GM12878 (cell line): Measurements from ENCODE around the gene NUP85. TPM values are rescaled to one million over a fixed set of nuclear protein-coding genes. Genes with fewer than 3 reads are reported as not detected.

Source experiments
- ATAC-seq: fragments of 200-7000 bp; cut with Tn5 transposase; 3 replicates; pipeline ENCODE4 v1.9.1; 2020; ENCODE audit warnings: mild to moderate bottlenecking, moderate library complexity
- BruUV-seq: library from RNA; stranded (reverse); fragments of 400-500 nt; replicated peaks from 2 replicates; lab custom pipeline; 2021; lab: Mats Ljungman, UMichigan
- CTCF ChIA-PET: fragments of 300-600 bp; sonication (Branson Sonifier 250); formaldehyde crosslinking; extraction: SDS; loops from one replicate; lab custom pipeline; 2021; ENCODE audit warnings: inconsistent platforms; lab: Yijun Ruan, JAX
- POLR2A ChIA-PET: fragments of 350-600 bp; formaldehyde crosslinking; extraction: SDS; loops from one replicate; lab custom pipeline; 2021; ENCODE audit warnings: inconsistent platforms; lab: Charles Lee
- RAD21 ChIA-PET: fragments of 300-600 bp; sonication (Branson Sonifier 250); formaldehyde crosslinking; loops from one replicate; lab custom pipeline; 2023; ENCODE audit warnings: antibody characterized with exemption; ENCODE audit not compliant: unreplicated experiment; lab: Charles Lee
- SMC1A ChIA-PET: fragments of 300-600 bp; sonication (Branson Sonifier 250); formaldehyde crosslinking; loops from one replicate; lab custom pipeline; 2023; ENCODE audit not compliant: unreplicated experiment, uncharacterized antibody; lab: Charles Lee
- DNase-seq: peaks from one replicate; pipeline ENCODE4 v3.0.0-alpha.2; 2011; ENCODE audit warnings: low read depth, low spot score
- FAIRE-seq: peaks from 3 replicates; lab custom pipeline; 2011; peaks lifted over from hg19 to GRCh38; lab: Jason Lieb, UNC
- H2AFZ ChIP-seq: 2 replicates; pipeline ENCODE4 v1.6.0; 2011; ENCODE audit warnings: low read depth, low read length, control low read depth; ENCODE audit not compliant: control insufficient read depth
- H3K27ac ChIP-seq: 2 replicates; pipeline ENCODE4 v1.5.1; 2011; ENCODE audit warnings: control low read depth; ENCODE audit not compliant: control insufficient read depth, insufficient read depth
- H3K27me3 ChIP-seq, 2 experiments: replicated peaks in 1 of 2; 2 replicates each; pipeline versions ENCODE4 v1.6.0 to v1.6.1; 2011; ENCODE audit warnings: low read length in 1 of 2; ENCODE audit not compliant: control insufficient read depth in 2 of 2, insufficient read depth in 2 of 2
- H3K36me3 ChIP-seq, 2 experiments: 2 replicates each; pipeline ENCODE4 v1.5.1; 2011; ENCODE audit warnings: low read length in 1 of 2; ENCODE audit not compliant: control insufficient read depth in 2 of 2, insufficient read depth in 2 of 2
- H3K4me1 ChIP-seq: 2 replicates; pipeline ENCODE4 v1.6.1; 2011; ENCODE audit warnings: mild to moderate bottlenecking, low read length, moderate library complexity, mixed read lengths; ENCODE audit not compliant: control insufficient read depth, insufficient read depth
- H3K4me2 ChIP-seq: 2 replicates; pipeline ENCODE4 v1.6.0; 2011; ENCODE audit warnings: control low read depth; ENCODE audit not compliant: control insufficient read depth, insufficient read depth
- H3K4me3 ChIP-seq: fragments of 200-600 bp; sonication (generic); 2 replicates; pipeline ENCODE4 v1.5.1; 2016
- H3K79me2 ChIP-seq: 2 replicates; pipeline ENCODE4 v1.6.0; 2011; ENCODE audit warnings: low read length; ENCODE audit not compliant: control insufficient read depth, insufficient read depth
- H3K9ac ChIP-seq: 2 replicates; pipeline ENCODE4 v1.8.0; 2011; ENCODE audit warnings: low read length, control low read depth, mixed read lengths; ENCODE audit not compliant: control insufficient read depth, insufficient read depth
- H3K9me3 ChIP-seq: replicated peaks from 3 replicates; pipeline ENCODE4 v1.5.1; 2011; ENCODE audit warnings: mild to moderate bottlenecking, low read length; ENCODE audit not compliant: control insufficient read depth, insufficient read depth
- H4K20me1 ChIP-seq: 2 replicates; pipeline ENCODE4 v1.6.0; 2011; ENCODE audit not compliant: control insufficient read depth, insufficient read depth
- IRF4 ChIP-seq: IDR thresholded peaks from 2 replicates; pipeline ENCODE4 v1.6.1; 2011; ENCODE audit warnings: low read depth, low read length
- STAT1 ChIP-seq: fragments of 450-650 bp; conservative IDR thresholded peaks from 2 replicates; pipeline ENCODE4 v1.6.1; 2014; ENCODE audit warnings: antibody characterized with exemption, mild to moderate bottlenecking
- ZSCAN29 ChIP-seq: fragments of 450-650 bp; IDR thresholded peaks from 2 replicates; pipeline ENCODE4 v1.6.1; 2017; ENCODE audit warnings: mild to moderate bottlenecking, moderate library complexity
- WGBS: methylation state at CpG from one replicate; pipeline ENCODE4 v1.1.6; 2016; ENCODE audit warnings: low lambda C conversion rate; ENCODE audit not compliant: insufficient replicate concordance, insufficient coverage; ENCODE audit errors: missing lambda C conversion rate; 5-methylcytosine and 5-hydroxymethylcytosine counted together
- in situ Hi-C: fragments of 300-500 bp; cut with MboI; formaldehyde crosslinking; loops from 9 replicates; pipeline ENCODE4 v1.14.3; 2018; ENCODE audit warnings: mixed read lengths
- intact Hi-C: fragments of 100-400 bp; cut with micrococcal nuclease; formaldehyde crosslinking; loops from one replicate; pipeline ENCODE4 v1.14.2; 2022; ENCODE audit not compliant: unreplicated experiment
- polyA plus RNA-seq, 11 experiments: library from polyadenylated mRNA; depleted of rRNA in 4 of 11; unstranded in 6 of 11; stranded (reverse) in 5 of 11; fragments of >200 nt; fragmentation: Nextera tagmentation in 4 of 11; fragmentation: Illumina TruSeq in 1 of 11; extraction: Ambion mirVana in 4 of 11; extraction: Trizol in 1 of 11; gene quantifications; 1 replicate in 1 of 11; 2 replicates in 10 of 11; pipeline versions ENCODE4 v1.2.1 to v1.2.3, GENCODE V29; 2011 to 2016; ENCODE audit warnings: inconsistent platforms in 2 of 11, missing spikeins in 2 of 11, low read depth in 1 of 11
- total RNA-seq, 4 experiments: library from RNA; depleted of rRNA in 3 of 4; stranded (reverse); fragments of >200 nt in 3 of 4; fragmentation: Illumina TruSeq in 1 of 4; extraction: Trizol in 1 of 4; gene quantifications; 2 replicates each; pipeline versions ENCODE4 v1.2.1 to v1.2.3, GENCODE V29; 2013 to 2021
- TF ChIP-seq, protein P1 (sequence below): fragments of 450-650 bp; IDR thresholded peaks from 2 replicates; pipeline ENCODE4 v1.6.1; 2018; ENCODE audit warnings: borderline replicate concordance, mild to moderate bottlenecking; ENCODE audit not compliant: partially characterized antibody
- TF ChIP-seq, protein P2 (sequence below): fragments of 450-650 bp; IDR thresholded peaks from 2 replicates; pipeline ENCODE4 v1.6.1; 2016; ENCODE audit warnings: mild to moderate bottlenecking, moderate library complexity, borderline replicate concordance

The NUP85 gene
- total and polyA plus RNA-seq, 10 of the 15 experiments (the other 5 are each of a cell fraction or from before 2014, with no cell fraction given) = 54.0 to 135 (median 95.4) TPM

DNA sequence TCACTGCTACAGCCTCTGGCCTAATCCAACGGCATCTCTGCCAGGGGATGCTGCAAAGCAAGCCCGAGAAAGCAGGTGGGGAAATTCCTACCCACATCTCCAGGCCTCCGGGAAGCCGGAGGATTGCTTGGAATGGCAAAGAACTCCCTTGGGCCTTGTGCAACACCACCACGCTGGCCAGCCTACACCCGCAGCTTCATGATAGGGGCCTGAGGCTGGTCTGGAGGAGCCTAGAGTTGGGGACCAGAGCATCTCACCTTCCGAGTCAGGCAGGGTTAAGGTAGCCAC is 35.6 kb downstream of the NUP85 start (continued):
- TF ChIP-seq ZSCAN29 (no peak), STAT1 (no peak)
- TF ChIP-seq, protein P1, sequence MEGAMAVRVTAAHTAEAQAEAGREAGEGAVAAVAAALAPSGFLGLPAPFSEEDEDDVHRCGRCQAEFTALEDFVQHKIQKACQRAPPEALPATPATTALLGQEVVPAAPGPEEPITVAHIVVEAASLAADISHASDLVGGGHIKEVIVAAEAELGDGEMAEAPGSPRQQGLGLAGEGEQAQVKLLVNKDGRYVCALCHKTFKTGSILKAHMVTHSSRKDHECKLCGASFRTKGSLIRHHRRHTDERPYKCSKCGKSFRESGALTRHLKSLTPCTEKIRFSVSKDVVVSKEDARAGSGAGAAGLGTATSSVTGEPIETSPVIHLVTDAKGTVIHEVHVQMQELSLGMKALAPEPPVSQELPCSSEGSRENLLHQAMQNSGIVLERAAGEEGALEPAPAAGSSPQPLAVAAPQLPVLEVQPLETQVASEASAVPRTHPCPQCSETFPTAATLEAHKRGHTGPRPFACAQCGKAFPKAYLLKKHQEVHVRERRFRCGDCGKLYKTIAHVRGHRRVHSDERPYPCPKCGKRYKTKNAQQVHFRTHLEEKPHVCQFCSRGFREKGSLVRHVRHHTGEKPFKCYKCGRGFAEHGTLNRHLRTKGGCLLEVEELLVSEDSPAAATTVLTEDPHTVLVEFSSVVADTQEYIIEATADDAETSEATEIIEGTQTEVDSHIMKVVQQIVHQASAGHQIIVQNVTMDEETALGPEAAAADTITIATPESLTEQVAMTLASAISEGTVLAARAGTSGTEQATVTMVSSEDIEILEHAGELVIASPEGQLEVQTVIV = no peak
- TF ChIP-seq, all 136 proteins: peak for 0

DNA sequence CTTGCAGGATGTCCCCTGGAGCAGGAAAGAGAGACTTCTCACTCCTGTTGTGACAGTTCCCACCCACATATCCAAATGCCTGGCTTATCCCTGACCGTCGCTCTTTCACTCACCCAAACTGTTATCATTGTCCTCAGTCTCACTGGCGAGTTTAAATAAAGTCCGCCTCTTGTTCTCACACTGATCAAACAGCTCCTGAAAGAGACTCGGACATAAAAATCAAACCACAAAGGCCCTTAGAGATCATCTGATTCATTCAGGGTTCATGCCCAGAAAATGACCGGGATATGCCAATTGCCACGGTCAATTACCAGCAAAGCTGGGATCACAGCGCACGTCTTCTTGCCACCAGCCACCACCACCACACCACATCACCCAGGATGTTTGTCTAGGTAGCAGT is 36.0 kb downstream of the NUP85 start:
- SMC1A ChIA-PET = interaction anchor here (2.0 to 2.3 kb wide), 2 partner anchors 9 to 54 kb away, joined by 4 to 6 read pairs; no protein-coding TSS in a partner anchor
- intact Hi-C loops = no loop called here
- Histone ChIP-seq H3K9me3 (no peaks in the 10 kb centered on the region), H3K36me3 (peaks cover 58 to 74% of the 10 kb centered on the region in 2 experiments), H3K27me3 (no peaks in the 10 kb centered on the region), H3K4me2 (no peak overlapping the region), H3K27ac (peak overlapping the region; percentile 55), H3K4me1 (peaks cover 43% of the 10 kb centered on the region), H3K79me2 (no peaks in the 10 kb centered on the region; the same call in 1 of the 2 replicates), H3K4me3 (no peak overlapping the region), H2AFZ (no peak overlapping the region), H4K20me1 (no peaks in the 10 kb centered on the region; the same call in 1 of the 2 replicates), H3K9ac (no peak overlapping the region)
- TF ChIP-seq IRF4 = no peak
- TF ChIP-seq, protein P2, sequence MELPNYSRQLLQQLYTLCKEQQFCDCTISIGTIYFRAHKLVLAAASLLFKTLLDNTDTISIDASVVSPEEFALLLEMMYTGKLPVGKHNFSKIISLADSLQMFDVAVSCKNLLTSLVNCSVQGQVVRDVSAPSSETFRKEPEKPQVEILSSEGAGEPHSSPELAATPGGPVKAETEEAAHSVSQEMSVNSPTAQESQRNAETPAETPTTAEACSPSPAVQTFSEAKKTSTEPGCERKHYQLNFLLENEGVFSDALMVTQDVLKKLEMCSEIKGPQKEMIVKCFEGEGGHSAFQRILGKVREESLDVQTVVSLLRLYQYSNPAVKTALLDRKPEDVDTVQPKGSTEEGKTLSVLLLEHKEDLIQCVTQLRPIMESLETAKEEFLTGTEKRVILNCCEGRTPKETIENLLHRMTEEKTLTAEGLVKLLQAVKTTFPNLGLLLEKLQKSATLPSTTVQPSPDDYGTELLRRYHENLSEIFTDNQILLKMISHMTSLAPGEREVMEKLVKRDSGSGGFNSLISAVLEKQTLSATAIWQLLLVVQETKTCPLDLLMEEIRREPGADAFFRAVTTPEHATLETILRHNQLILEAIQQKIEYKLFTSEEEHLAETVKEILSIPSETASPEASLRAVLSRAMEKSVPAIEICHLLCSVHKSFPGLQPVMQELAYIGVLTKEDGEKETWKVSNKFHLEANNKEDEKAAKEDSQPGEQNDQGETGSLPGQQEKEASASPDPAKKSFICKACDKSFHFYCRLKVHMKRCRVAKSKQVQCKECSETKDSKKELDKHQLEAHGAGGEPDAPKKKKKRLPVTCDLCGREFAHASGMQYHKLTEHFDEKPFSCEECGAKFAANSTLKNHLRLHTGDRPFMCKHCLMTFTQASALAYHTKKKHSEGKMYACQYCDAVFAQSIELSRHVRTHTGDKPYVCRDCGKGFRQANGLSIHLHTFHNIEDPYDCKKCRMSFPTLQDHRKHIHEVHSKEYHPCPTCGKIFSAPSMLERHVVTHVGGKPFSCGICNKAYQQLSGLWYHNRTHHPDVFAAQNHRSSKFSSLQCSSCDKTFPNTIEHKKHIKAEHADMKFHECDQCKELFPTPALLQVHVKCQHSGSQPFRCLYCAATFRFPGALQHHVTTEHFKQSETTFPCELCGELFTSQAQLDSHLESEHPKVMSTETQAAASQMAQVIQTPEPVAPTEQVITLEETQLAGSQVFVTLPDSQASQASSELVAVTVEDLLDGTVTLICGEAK = no peak
- FAIRE-seq (no peak), DNase-seq (no peak), ATAC-seq (no peak)
- 91% methylated on average over 9 of the region's 9 CpGs for WGBS
- RAD21 ChIA-PET = interaction anchor here (1.6 to 2.1 kb wide), 2 partner anchors 20 to 31 kb away, joined by 4 read pairs; partner anchors contain the start of genes GGA3 and MRPS7
- in situ Hi-C loops = no loop called here
- CTCF ChIA-PET = interaction anchor here (0.5 to 4.3 kb wide), 11 partner anchors 8 to 785 kb away, joined by 3 to 34 read pairs (median 4); partner anchors contain the start of genes GGA3, MIF4GD, MRPS7 and NUP85
- POLR2A ChIA-PET = interaction anchor here (3.6 kb wide), 1 partner anchor 19 kb away, joined by 21 read pairs; the partner anchor contains the start of genes GGA3 and MRPS7
- BruUV-seq = no TSS peak
